ENCODE measurements around the gene WWOX. TPM values are rescaled to one million over a fixed set of nuclear protein-coding genes. Genes with fewer than 3 reads are reported as not detected.

The WWOX gene
- total RNA-seq, 1 donor from 2014 or later: 28.2 TPM

DNA sequence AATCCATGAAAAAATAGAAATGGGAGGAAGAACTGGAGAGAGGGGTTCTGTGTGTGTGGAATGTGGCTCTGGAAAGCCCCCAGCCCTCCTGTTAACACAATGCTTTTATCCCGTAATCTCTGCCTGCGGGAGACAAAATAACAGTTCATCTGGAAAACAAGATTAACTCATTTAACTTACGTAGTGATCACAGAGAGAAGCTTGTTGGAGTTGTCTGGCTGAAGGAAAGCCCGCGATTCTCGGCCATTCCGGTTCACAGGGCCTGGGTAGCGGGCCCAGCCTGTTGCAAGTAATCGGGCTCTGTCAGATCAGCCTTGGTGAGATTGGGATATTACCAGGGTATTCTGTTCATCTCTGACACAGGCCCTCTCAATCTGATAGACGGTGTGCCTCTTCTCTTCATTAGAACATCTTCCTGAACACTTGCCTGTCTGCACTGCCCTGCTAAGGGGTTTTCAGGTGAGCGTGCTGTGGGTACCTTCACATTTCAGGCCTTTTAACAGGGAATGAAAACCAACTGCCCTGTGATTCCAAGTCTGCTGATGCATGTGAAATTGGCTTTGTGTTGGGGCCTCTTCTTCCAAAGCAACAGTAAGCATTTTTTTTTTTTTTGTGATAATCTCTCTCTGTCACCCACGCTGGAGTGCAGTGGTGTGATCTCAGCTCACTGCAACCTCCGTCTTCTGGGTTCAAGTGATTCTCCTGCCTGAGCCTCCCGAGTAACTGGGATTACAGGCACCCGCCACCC is 609.9 kb downstream of the WWOX start:
- TF ChIP-seq, protein P1, sequence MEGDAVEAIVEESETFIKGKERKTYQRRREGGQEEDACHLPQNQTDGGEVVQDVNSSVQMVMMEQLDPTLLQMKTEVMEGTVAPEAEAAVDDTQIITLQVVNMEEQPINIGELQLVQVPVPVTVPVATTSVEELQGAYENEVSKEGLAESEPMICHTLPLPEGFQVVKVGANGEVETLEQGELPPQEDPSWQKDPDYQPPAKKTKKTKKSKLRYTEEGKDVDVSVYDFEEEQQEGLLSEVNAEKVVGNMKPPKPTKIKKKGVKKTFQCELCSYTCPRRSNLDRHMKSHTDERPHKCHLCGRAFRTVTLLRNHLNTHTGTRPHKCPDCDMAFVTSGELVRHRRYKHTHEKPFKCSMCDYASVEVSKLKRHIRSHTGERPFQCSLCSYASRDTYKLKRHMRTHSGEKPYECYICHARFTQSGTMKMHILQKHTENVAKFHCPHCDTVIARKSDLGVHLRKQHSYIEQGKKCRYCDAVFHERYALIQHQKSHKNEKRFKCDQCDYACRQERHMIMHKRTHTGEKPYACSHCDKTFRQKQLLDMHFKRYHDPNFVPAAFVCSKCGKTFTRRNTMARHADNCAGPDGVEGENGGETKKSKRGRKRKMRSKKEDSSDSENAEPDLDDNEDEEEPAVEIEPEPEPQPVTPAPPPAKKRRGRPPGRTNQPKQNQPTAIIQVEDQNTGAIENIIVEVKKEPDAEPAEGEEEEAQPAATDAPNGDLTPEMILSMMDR (IDR thresholded peaks at IDR 0.05): no peak
- Mint-ChIP-seq H3K27me3 (ENCODE audit: unreplicated experiment) (no peaks in the 10 kb centered on the region), H3K36me3 (ENCODE audit: unreplicated experiment) (peaks cover 2% of the 10 kb centered on the region), H3K4me1 (ENCODE audit: unreplicated experiment) (peaks cover under 1% of the 10 kb centered on the region), H3K27ac (ENCODE audit: unreplicated experiment) (no peak overlapping the region), H3K9me3 (ENCODE audit: unreplicated experiment) (peaks cover 9% of the 10 kb centered on the region), H3K4me3 (ENCODE audit: unreplicated experiment) (no peak overlapping the region)
- DNase-seq (ENCODE audit: extremely low spot score, unreplicated experiment): no peak

DNA sequence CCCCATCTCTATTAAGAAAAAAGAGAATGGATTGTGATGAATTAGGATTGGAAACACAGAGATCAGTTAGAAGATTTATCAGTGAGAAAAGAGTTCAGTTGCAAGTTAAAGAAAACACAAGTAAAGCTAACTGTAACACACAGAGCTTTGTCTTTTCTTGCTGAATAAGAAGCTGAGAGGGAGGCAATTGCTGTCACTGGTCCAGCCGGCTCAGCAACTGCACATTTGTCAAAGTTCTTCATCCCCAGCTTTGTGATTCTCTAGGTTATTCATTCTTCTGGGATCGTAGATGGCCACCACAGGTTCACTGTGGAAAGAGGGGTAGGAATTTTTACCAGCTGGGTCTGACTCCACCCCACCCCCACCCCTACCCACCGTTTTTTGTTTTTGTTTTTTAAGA is 615.7 kb downstream of the WWOX start:
- TF ChIP-seq, protein P1 (IDR thresholded peaks at IDR 0.05): no peak

DNA sequence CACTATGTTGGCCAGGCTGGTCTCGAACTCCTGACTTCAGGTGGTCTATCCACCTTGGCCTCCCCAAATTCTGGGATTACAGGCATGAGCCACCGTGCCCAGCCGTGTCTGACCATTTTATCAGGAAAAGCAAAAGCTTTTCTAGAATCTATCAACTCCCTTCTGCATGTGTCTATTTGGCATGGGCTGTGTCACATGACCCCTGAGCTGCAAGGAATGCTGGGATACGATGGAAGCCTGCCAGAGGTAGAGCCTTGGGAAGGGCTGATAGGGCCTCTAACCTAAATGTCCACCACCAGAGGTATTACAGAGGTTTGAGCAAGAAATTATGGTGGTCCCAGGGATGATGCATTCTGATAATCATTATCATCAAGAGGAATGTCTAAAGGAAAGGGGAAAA is 616.2 kb downstream of the WWOX start:
- Mint-ChIP-seq H3K27me3 (ENCODE audit: unreplicated experiment) (peaks cover 6% of the 10 kb centered on the region), H3K36me3 (ENCODE audit: unreplicated experiment) (no peaks in the 10 kb centered on the region), H3K4me1 (ENCODE audit: unreplicated experiment) (no peaks in the 10 kb centered on the region), H3K4me3 (ENCODE audit: unreplicated experiment) (no peak overlapping the region), H3K27ac (ENCODE audit: unreplicated experiment) (no peak overlapping the region), H3K9me3 (ENCODE audit: unreplicated experiment) (no peaks in the 10 kb centered on the region)
- TF ChIP-seq, protein P1 (IDR thresholded peaks at IDR 0.05): no peak
- no peak for DNase-seq (ENCODE audit: extremely low spot score, unreplicated experiment)

More for the DNA sequence above, 615.7 kb downstream of the WWOX start:
- no peaks in the 10 kb centered on the region for H3K4me1 Mint-ChIP-seq (ENCODE audit: unreplicated experiment)
- no peaks in the 10 kb centered on the region for H3K9me3 Mint-ChIP-seq (ENCODE audit: unreplicated experiment)
- DNase-seq (ENCODE audit: extremely low spot score, unreplicated experiment): no peak
- H3K36me3 Mint-ChIP-seq (ENCODE audit: unreplicated experiment): no peaks in the 10 kb centered on the region
- peaks cover 3% of the 10 kb centered on the region for H3K27me3 Mint-ChIP-seq (ENCODE audit: unreplicated experiment)
- H3K27ac Mint-ChIP-seq (ENCODE audit: unreplicated experiment): no peak overlapping the region
- no peak overlapping the region for H3K4me3 Mint-ChIP-seq (ENCODE audit: unreplicated experiment)

DNA sequence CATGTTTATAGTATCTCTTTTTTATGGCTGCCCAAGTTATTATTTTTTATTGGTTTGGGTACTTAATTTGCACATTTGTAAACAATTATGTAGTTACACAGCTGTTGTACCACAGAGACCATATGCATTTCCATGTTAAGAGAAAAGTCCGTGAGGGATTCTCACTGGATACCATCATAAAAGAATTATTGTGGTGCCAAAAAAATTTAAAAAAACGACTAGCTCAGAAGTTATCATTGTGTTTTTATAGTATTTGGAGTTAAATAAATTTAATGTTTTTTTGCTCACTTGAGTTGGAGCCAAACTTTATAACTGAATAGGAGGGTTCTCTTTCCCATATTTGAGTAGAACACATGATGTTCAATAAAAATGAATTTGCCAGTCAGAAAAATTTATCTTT is 618.7 kb downstream of the WWOX start:
- Mint-ChIP-seq H3K9me3 (ENCODE audit: unreplicated experiment) (no peaks in the 10 kb centered on the region), H3K27me3 (ENCODE audit: unreplicated experiment) (peaks cover 7% of the 10 kb centered on the region), H3K4me3 (ENCODE audit: unreplicated experiment) (no peak overlapping the region), H3K36me3 (ENCODE audit: unreplicated experiment) (no peaks in the 10 kb centered on the region), H3K27ac (ENCODE audit: unreplicated experiment) (no peak overlapping the region), H3K4me1 (ENCODE audit: unreplicated experiment) (no peaks in the 10 kb centered on the region)
- TF ChIP-seq, protein P1 (IDR thresholded peaks at IDR 0.05): no peak
- DNase-seq (ENCODE audit: extremely low spot score, unreplicated experiment): no peak

DNA sequence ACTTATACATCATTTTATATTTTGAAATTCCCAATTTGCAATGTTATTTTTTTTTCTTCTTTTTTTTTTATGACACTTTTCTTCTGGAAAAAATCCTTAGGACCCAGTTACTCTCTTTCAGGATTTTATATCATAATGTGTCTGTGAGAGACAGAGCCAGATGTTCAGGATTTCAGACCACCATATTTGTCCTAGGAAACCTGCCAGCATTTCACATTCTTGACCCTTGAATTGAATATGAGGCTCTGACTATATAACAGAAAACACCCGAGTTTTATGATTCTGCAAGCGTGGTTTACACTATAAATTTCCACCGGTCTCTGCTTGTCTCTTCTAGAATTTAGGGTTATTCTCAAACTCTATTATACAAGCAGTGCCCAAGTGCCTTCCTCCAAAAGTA is 621.0 kb downstream of the WWOX start:
- DNase-seq (ENCODE audit: extremely low spot score, unreplicated experiment): no peak
- Mint-ChIP-seq H3K27me3 (ENCODE audit: unreplicated experiment) (peaks cover 7% of the 10 kb centered on the region), H3K4me3 (ENCODE audit: unreplicated experiment) (no peak overlapping the region), H3K27ac (ENCODE audit: unreplicated experiment) (no peak overlapping the region), H3K36me3 (ENCODE audit: unreplicated experiment) (peaks cover 3% of the 10 kb centered on the region), H3K9me3 (ENCODE audit: unreplicated experiment) (no peaks in the 10 kb centered on the region), H3K4me1 (ENCODE audit: unreplicated experiment) (no peaks in the 10 kb centered on the region)
- TF ChIP-seq, protein P1 (IDR thresholded peaks at IDR 0.05): no peak
